Testis (tissue), 2 donors: Measurements from ENCODE around the gene PLPPR2.

Source experiments
- CTCF ChIP-seq, 3 experiments: fragments of 450-650 bp in 2 of 3; fragments of 200-600 bp in 1 of 3; sonication (generic) in 1 of 3; IDR thresholded peaks; one replicate each; pipeline ENCODE4 v1.5.1; 2016 to 2019; ENCODE audit warnings: antibody characterized with exemption in 3 of 3, mild to moderate bottlenecking in 2 of 3, moderate library complexity in 1 of 3
- POLR2A ChIP-seq: fragments of 450-650 bp; IDR thresholded peaks from one replicate; pipeline ENCODE4 v1.6.1; 2017; ENCODE audit warnings: antibody characterized with exemption, mild to moderate bottlenecking, moderate library complexity

- no peak for TF ChIP-seq CTCF (IDR thresholded peaks at IDR 0.05)
- TF ChIP-seq POLR2A, result no peak
These were observed 22.4 kb upstream of the PLPPR2 start for GRCh38 chr19:11332822-11333221.
